SK-N-SH (cell line): ENCODE data around the gene RAB3IL1. TPM values are rescaled to one million over a fixed set of nuclear protein-coding genes. Genes with fewer than 3 reads are reported as not detected.

Source experiments
- CTCF ChIA-PET: fragments of 300-600, 350-600 bp; formaldehyde crosslinking; extraction: SDS; loops from one replicate; lab custom pipeline; 2021; lab: Yijun Ruan, JAX
- POLR2A ChIA-PET: fragments of 350-600 bp; sonication (Branson Sonifier 250); formaldehyde crosslinking; extraction: SDS; loops from one replicate; lab custom pipeline; 2020; ENCODE audit warnings: antibody characterized with exemption, inconsistent platforms; lab: Yijun Ruan, JAX
- DNase-seq: peaks from one replicate; pipeline ENCODE4 v3.0.0; 2012
- H2AFZ ChIP-seq: fragments of 200-600 bp; sonication (generic); 2 replicates; pipeline ENCODE4 v1.8.1; 2016; ENCODE audit warnings: antibody characterized with exemption, mild to moderate bottlenecking, low read depth
- H3F3A ChIP-seq: fragments of 200-600 bp; sonication (generic); replicated peaks from 2 replicates; pipeline ENCODE3; 2016; ENCODE audit warnings: antibody characterized with exemption, mild to moderate bottlenecking; ENCODE audit not compliant: insufficient read depth
- H3K27ac ChIP-seq, 2 experiments: fragments of 200-500 bp in 1 of 2; fragments of 200-600 bp in 1 of 2; sonication (Bioruptor generic) in 1 of 2; sonication (generic), shearing (Covaris generic) in 1 of 2; 2 replicates each; pipeline versions ENCODE4 v1.5.1 to v1.6.1; 2014 to 2016; ENCODE audit warnings: low read depth in 2 of 2, inconsistent platforms in 1 of 2, low read length in 1 of 2, mild to moderate bottlenecking in 1 of 2, mixed read lengths in 1 of 2
- H3K27me3 ChIP-seq: fragments of 200-600 bp; sonication (generic), shearing (Covaris generic); 2 replicates; pipeline ENCODE4 v1.6.1; 2016; ENCODE audit warnings: mixed run types; ENCODE audit not compliant: insufficient read depth
- H3K36me3 ChIP-seq, 2 experiments: fragments of 200-500 bp in 1 of 2; fragments of 200-600 bp in 1 of 2; sonication (Bioruptor generic) in 1 of 2; sonication (generic) in 1 of 2; replicated peaks in 1 of 2; 2 replicates each; pipeline versions ENCODE3 to v1.5.1; 2014 to 2016; ENCODE audit warnings: low read length in 1 of 2, mild to moderate bottlenecking in 1 of 2; ENCODE audit not compliant: insufficient read depth in 2 of 2, control insufficient read depth in 1 of 2
- H3K4me1 ChIP-seq, 2 experiments: fragments of 200-500 bp in 1 of 2; fragments of 200-600 bp in 1 of 2; sonication (Bioruptor generic) in 1 of 2; sonication (generic), shearing (Covaris generic) in 1 of 2; 2 replicates each; pipeline versions ENCODE4 v1.5.1 to v1.6.1; 2014 to 2016; ENCODE audit warnings: low read depth in 1 of 2, low read length in 1 of 2, mixed run types in 1 of 2; ENCODE audit not compliant: insufficient read depth in 2 of 2, control insufficient read depth in 1 of 2
- H3K4me2 ChIP-seq: fragments of 200-600 bp; sonication (generic), shearing (Covaris generic); 2 replicates; pipeline ENCODE4 v1.6.1; 2017; ENCODE audit warnings: mixed run types
- H3K4me3 ChIP-seq, 2 experiments: fragments of 200-500 bp in 1 of 2; fragments of 200-600 bp in 1 of 2; sonication (Bioruptor generic) in 1 of 2; sonication (generic), shearing (Covaris generic) in 1 of 2; 2 replicates each; pipeline versions ENCODE4 v1.5.1 to v1.8.1; 2014 to 2016; ENCODE audit warnings: low read depth in 2 of 2, inconsistent platforms in 1 of 2, low read length in 1 of 2, mild to moderate bottlenecking in 1 of 2, mixed read lengths in 1 of 2, moderate library complexity in 1 of 2
- H3K79me2 ChIP-seq: fragments of 200-600 bp; sonication (generic); 2 replicates; pipeline ENCODE4 v1.8.1; 2017; ENCODE audit warnings: mild to moderate bottlenecking; ENCODE audit not compliant: insufficient read depth
- H3K9ac ChIP-seq: fragments of 200-600 bp; sonication (generic); 2 replicates; pipeline ENCODE4 v1.6.1; 2017; ENCODE audit warnings: mixed run types
- H3K9me2 ChIP-seq: fragments of 200-600 bp; sonication (generic); 2 replicates; pipeline ENCODE4 v1.6.1; 2017; ENCODE audit warnings: mixed run types
- H3K9me3 ChIP-seq: fragments of 200-600 bp; sonication (generic); 2 replicates; pipeline ENCODE4 v1.6.1; 2017; ENCODE audit warnings: mixed run types, mild to moderate bottlenecking, moderate library complexity
- H4K20me1 ChIP-seq: fragments of 200-600 bp; sonication (generic); 2 replicates; pipeline ENCODE4 v1.6.1; 2017; ENCODE audit warnings: mild to moderate bottlenecking, mixed run types; ENCODE audit not compliant: insufficient read depth
- CHD2 ChIP-seq: fragments of 150-350 bp; IDR thresholded peaks from 2 replicates; pipeline ENCODE4 v1.6.1; 2018; ENCODE audit warnings: low read length; ENCODE audit not compliant: partially characterized antibody
- ELF1 ChIP-seq: IDR thresholded peaks from 2 replicates; pipeline ENCODE4 v1.4.0; 2012
- FOXJ3 ChIP-seq: sonication (generic); formaldehyde crosslinking; IDR thresholded peaks from 2 replicates; pipeline ENCODE4 v1.5.1; 2020; ENCODE audit warnings: mild to moderate bottlenecking, missing genetic modification reagents
- GABPA ChIP-seq: IDR thresholded peaks from 2 replicates; pipeline ENCODE4 v1.4.0; 2012; ENCODE audit warnings: low read depth, mild to moderate bottlenecking
- GATA2 ChIP-seq: sonication (generic); formaldehyde crosslinking; IDR thresholded peaks from 2 replicates; pipeline ENCODE4 v1.5.0; 2020; ENCODE audit warnings: mild to moderate bottlenecking, missing genetic modification reagents
- JUND ChIP-seq: IDR thresholded peaks from 2 replicates; pipeline ENCODE4 v1.4.0; 2012
- MEF2A ChIP-seq: IDR thresholded peaks from 2 replicates; pipeline ENCODE4 v1.4.0; 2012; ENCODE audit warnings: low read depth, borderline replicate concordance
- MXI1 ChIP-seq: IDR thresholded peaks from 2 replicates; pipeline ENCODE4 v1.6.1; 2012; ENCODE audit warnings: mild to moderate bottlenecking, low read depth, low read length, improper control_type of control experiment
- NFIC ChIP-seq: IDR thresholded peaks from 2 replicates; pipeline ENCODE4 v1.4.0; 2012; ENCODE audit warnings: borderline replicate concordance
- NRF1 ChIP-seq: IDR thresholded peaks from 2 replicates; pipeline ENCODE4 v1.6.1; 2012; ENCODE audit warnings: low read depth, mild to moderate bottlenecking, low read length
- POLR2AphosphoS5 ChIP-seq: IDR thresholded peaks from 2 replicates; pipeline ENCODE4 v1.6.1; 2012; ENCODE audit warnings: low read depth, low read length
- RAD21 ChIP-seq: IDR thresholded peaks from 2 replicates; pipeline ENCODE4 v1.6.1; 2012; ENCODE audit warnings: mild to moderate bottlenecking, low read length
- RCOR1 ChIP-seq: fragments of 150-350 bp; IDR thresholded peaks from 2 replicates; pipeline ENCODE4 v1.6.1; 2017; ENCODE audit warnings: antibody characterized with exemption, low read length
- RFX5 ChIP-seq: IDR thresholded peaks from 2 replicates; pipeline ENCODE4 v1.6.1; 2012; ENCODE audit warnings: mild to moderate bottlenecking, improper control_type of control experiment, low read length
- SIN3A ChIP-seq: IDR thresholded peaks from 2 replicates; pipeline ENCODE4 v1.6.1; 2012; ENCODE audit warnings: low read depth, mild to moderate bottlenecking, low read length, moderate library complexity, borderline replicate concordance
- SMC3 ChIP-seq: IDR thresholded peaks from 2 replicates; pipeline ENCODE4 v1.6.1; 2012; ENCODE audit warnings: low read depth, low read length, improper control_type of control experiment
- TEAD4 ChIP-seq: IDR thresholded peaks from 2 replicates; pipeline ENCODE4 v1.4.0; 2012; ENCODE audit warnings: mild to moderate bottlenecking, borderline replicate concordance; ENCODE audit not compliant: insufficient read depth
- YY1 ChIP-seq: IDR thresholded peaks from 2 replicates; pipeline ENCODE4 v1.4.0; 2012; ENCODE audit warnings: low read depth, mild to moderate bottlenecking
- WGBS: methylation state at CpG from one replicate; pipeline ENCODE4 v1.1.6; 2017; ENCODE audit warnings: low lambda C conversion rate; 5-methylcytosine and 5-hydroxymethylcytosine counted together
- polyA plus RNA-seq, 3 experiments: library from polyadenylated mRNA; depleted of rRNA; stranded (reverse); fragments of >200 nt; gene quantifications; 2 replicates each; pipeline ENCODE4 v1.2.3, GENCODE V29; 2012
- TF ChIP-seq, protein P1 (sequence below): IDR thresholded peaks from 2 replicates; pipeline ENCODE4 v1.6.1; 2012; ENCODE audit warnings: mild to moderate bottlenecking, low read depth, low read length, moderate library complexity
- TF ChIP-seq, protein P2 (sequence below): fragments of 150-350 bp; IDR thresholded peaks from 2 replicates; pipeline ENCODE4 v1.6.1; 2016; ENCODE audit warnings: mild to moderate bottlenecking, low read depth, low read length
- TF ChIP-seq, protein P3 (sequence below): IDR thresholded peaks from 2 replicates; pipeline ENCODE4 v1.4.0; 2012; ENCODE audit warnings: low read depth, borderline replicate concordance

Gene RAB3IL1
- polyA plus RNA-seq, 1 of the 3 experiments (the other 2 are of a cell fraction) = 10.2 TPM

DNA sequence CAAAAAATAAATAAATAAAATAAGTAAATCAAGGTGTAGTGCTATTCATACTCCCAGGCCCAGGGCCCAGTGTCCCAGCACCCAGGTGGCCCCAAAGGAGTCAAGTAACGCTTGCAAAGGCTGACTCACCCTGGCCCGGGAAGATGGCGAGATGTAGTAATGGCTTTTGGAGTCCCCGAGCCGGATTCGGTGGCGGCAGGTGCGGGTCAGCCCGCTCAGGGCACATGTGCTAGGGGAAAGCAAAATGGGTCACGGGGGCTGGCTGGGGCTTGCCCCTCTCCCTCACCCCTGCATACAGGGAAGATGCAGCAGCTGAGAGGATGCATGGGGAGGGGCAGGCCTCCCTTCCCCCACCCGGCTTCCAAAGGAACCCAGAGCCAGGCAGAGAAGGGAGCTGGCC lies 15.1 kb downstream of the RAB3IL1 start (continued):
- TF ChIP-seq, protein P1, sequence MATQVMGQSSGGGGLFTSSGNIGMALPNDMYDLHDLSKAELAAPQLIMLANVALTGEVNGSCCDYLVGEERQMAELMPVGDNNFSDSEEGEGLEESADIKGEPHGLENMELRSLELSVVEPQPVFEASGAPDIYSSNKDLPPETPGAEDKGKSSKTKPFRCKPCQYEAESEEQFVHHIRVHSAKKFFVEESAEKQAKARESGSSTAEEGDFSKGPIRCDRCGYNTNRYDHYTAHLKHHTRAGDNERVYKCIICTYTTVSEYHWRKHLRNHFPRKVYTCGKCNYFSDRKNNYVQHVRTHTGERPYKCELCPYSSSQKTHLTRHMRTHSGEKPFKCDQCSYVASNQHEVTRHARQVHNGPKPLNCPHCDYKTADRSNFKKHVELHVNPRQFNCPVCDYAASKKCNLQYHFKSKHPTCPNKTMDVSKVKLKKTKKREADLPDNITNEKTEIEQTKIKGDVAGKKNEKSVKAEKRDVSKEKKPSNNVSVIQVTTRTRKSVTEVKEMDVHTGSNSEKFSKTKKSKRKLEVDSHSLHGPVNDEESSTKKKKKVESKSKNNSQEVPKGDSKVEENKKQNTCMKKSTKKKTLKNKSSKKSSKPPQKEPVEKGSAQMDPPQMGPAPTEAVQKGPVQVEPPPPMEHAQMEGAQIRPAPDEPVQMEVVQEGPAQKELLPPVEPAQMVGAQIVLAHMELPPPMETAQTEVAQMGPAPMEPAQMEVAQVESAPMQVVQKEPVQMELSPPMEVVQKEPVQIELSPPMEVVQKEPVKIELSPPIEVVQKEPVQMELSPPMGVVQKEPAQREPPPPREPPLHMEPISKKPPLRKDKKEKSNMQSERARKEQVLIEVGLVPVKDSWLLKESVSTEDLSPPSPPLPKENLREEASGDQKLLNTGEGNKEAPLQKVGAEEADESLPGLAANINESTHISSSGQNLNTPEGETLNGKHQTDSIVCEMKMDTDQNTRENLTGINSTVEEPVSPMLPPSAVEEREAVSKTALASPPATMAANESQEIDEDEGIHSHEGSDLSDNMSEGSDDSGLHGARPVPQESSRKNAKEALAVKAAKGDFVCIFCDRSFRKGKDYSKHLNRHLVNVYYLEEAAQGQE = no peak
- no peak for TF ChIP-seq RFX5
- TF ChIP-seq, all 33 proteins: peak for 0

DNA sequence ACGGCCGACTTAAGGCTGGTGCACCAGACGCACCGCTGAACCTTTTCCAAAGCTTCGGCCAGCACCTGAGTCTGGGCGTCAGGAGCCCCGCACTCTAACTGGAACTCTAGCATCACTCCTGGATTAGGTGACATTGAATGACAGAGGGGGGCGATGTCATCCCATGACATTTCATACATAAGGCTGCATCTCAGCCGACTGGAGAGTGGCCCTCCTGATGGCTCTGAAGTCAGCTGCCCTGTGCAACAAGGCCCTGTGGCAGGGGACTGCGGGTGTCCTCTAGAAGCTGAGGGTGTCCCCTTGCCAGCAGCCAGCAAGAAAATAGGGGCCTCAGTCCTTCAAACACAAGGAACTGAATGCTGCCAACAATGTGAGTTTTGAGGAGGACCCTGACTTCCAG lies 16.0 kb downstream of the RAB3IL1 start:
- no peak for DNase-seq
- no peaks in the 10 kb centered on the region for H3K27me3 ChIP-seq
- no peaks in the 10 kb centered on the region for H4K20me1 ChIP-seq
- WGBS = 83% methylated on average over 3 of the region's 10 CpGs
- no peaks in the 10 kb centered on the region for H3F3A ChIP-seq
- peaks cover 0 to 8% of the 10 kb centered on the region in 2 experiments for H3K36me3 ChIP-seq
- no peak overlapping the region for H3K9ac ChIP-seq
- no peaks in the 10 kb centered on the region for H3K9me2 ChIP-seq
- no peaks in the 10 kb centered on the region for H3K9me3 ChIP-seq
- no peak overlapping the region for H2AFZ ChIP-seq
- ChIA-PET CTCF (interaction anchor here (1.1 to 12.1 kb wide), 8 partner anchors 14 to 207 kb away, joined by 3 to 543 read pairs (median 88); partner anchors contain the start of genes BEST1, FADS2 and RAB3IL1), POLR2A (interaction anchor here (0.8 kb wide), 1 partner anchor 22 kb away, joined by 3 read pairs; no protein-coding TSS in a partner anchor)
- H3K4me2 ChIP-seq = no peak overlapping the region
- H3K4me1 ChIP-seq = no peaks in the 10 kb centered on the region
- no peaks in the 10 kb centered on the region for H3K79me2 ChIP-seq
- H3K27ac ChIP-seq = no peak overlapping the region
- H3K4me3 ChIP-seq = no peak overlapping the region
- TF ChIP-seq MEF2A (no peak), GATA2 (CRISPR knock-in tag) (no peak), NFIC (no peak), RAD21 (peak; percentile 47), TEAD4 (no peak), SIN3A (no peak), SMC3 (no peak; the same call in 1 of the 2 replicates)

DNA sequence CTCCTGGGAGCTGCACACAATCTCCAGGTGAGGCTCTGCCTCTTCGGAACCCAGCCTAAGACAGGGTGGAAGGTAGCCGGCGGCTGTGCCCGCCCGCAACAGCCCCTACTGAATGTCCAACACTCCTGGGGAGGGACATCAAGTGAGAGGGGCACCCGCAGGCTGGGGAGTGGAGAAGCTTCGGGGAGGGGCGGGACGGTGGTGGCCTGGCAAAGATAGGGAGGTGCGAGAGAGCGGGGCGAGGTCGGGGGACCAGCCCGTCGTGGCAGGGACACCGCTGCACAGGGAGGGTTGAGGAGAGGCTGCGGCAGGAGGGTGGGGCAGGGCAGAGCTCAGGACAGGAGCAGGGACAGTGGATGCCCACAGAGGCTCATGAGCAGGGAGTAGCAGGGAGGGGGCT lies 17.1 kb downstream of the RAB3IL1 start:
- Histone ChIP-seq H3K4me3 (no peak overlapping the region), H3K4me1 (no peaks in the 10 kb centered on the region), H3K9me2 (no peaks in the 10 kb centered on the region), H3K27me3 (no peaks in the 10 kb centered on the region), H3K9me3 (no peaks in the 10 kb centered on the region), H3K27ac (no peak overlapping the region), H3F3A (no peaks in the 10 kb centered on the region), H4K20me1 (no peaks in the 10 kb centered on the region), H3K36me3 (peaks cover 0 to 2% of the 10 kb centered on the region in 2 experiments), H3K79me2 (no peaks in the 10 kb centered on the region), H3K4me2 (no peak overlapping the region), H2AFZ (no peak overlapping the region), H3K9ac (no peak overlapping the region)
- CTCF ChIA-PET = interaction anchor here (1.2 to 12.1 kb wide), 19 partner anchors 8 to 270 kb away, joined by 3 to 543 read pairs (median 54); partner anchors contain the start of genes BEST1, FTH1 and RAB3IL1
- DNase-seq = no peak
- WGBS = 96% methylated on average over 15 of the region's 17 CpGs
- POLR2A ChIA-PET = interaction anchor here (0.9 to 3.2 kb wide), 4 partner anchors 47 to 67 kb away, joined by 3 to 11 read pairs (median 10); partner anchors contain the start of gene FTH1
- TF ChIP-seq RFX5 = no peak
- TF ChIP-seq TEAD4 = no peak
- TF ChIP-seq YY1 = no peak
- no peak for TF ChIP-seq JUND
- TF ChIP-seq RAD21 = no peak
- TF ChIP-seq POLR2AphosphoS5 = no peak
- no peak for TF ChIP-seq MXI1
- TF ChIP-seq GABPA = no peak
- TF ChIP-seq CHD2 = no peak
- no peak for TF ChIP-seq ELF1
- no peak for TF ChIP-seq NRF1
- TF ChIP-seq FOXJ3 (CRISPR knock-in tag) = no peak
- TF ChIP-seq, protein P2, sequence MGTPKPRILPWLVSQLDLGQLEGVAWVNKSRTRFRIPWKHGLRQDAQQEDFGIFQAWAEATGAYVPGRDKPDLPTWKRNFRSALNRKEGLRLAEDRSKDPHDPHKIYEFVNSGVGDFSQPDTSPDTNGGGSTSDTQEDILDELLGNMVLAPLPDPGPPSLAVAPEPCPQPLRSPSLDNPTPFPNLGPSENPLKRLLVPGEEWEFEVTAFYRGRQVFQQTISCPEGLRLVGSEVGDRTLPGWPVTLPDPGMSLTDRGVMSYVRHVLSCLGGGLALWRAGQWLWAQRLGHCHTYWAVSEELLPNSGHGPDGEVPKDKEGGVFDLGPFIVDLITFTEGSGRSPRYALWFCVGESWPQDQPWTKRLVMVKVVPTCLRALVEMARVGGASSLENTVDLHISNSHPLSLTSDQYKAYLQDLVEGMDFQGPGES = no peak
- TF ChIP-seq MEF2A = no peak
- TF ChIP-seq RCOR1 = no peak
- TF ChIP-seq, protein P3, sequence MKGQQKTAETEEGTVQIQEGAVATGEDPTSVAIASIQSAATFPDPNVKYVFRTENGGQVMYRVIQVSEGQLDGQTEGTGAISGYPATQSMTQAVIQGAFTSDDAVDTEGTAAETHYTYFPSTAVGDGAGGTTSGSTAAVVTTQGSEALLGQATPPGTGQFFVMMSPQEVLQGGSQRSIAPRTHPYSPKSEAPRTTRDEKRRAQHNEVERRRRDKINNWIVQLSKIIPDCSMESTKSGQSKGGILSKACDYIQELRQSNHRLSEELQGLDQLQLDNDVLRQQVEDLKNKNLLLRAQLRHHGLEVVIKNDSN = no peak
